GM06990 (cell line): ENCODE results near the gene NAV1.

Experiments
- DNase-seq: peaks from one replicate; pipeline ENCODE4 v3.0.0-alpha.2; 2011; ENCODE audit not compliant: insufficient read length; ENCODE audit errors: extremely low read depth
- H3K27me3 ChIP-seq: replicated peaks from 2 replicates; pipeline ENCODE4 v1.6.0; 2011; ENCODE audit warnings: low read length; ENCODE audit not compliant: control insufficient read depth, insufficient read depth
- H3K36me3 ChIP-seq: 2 replicates; pipeline ENCODE4 v1.5.1; 2011; ENCODE audit warnings: low read length; ENCODE audit not compliant: control insufficient read depth, insufficient read depth
- H3K4me3 ChIP-seq: replicated peaks from 2 replicates; pipeline ENCODE4 v1.5.1; 2011; ENCODE audit warnings: low read depth, mild to moderate bottlenecking, control low read depth, low read length
- CTCF ChIP-seq: IDR thresholded peaks from 2 replicates; pipeline ENCODE4 v1.5.1; 2011; ENCODE audit warnings: low read length, control low read depth, mild to moderate bottlenecking, inconsistent platforms; ENCODE audit not compliant: insufficient read depth, poor library complexity, severe bottlenecking

The NAV1 gene

GRCh38 chr1:201537467-201537866 lies 1.5 kb upstream of the NAV1 start:
- TF ChIP-seq CTCF: no peak
- DNase-seq: no peak
- Histone ChIP-seq H3K36me3 (no peaks in the 10 kb centered on the region), H3K4me3 (no peak overlapping the region), H3K27me3 (peaks cover 5% of the 10 kb centered on the region)

DNA sequence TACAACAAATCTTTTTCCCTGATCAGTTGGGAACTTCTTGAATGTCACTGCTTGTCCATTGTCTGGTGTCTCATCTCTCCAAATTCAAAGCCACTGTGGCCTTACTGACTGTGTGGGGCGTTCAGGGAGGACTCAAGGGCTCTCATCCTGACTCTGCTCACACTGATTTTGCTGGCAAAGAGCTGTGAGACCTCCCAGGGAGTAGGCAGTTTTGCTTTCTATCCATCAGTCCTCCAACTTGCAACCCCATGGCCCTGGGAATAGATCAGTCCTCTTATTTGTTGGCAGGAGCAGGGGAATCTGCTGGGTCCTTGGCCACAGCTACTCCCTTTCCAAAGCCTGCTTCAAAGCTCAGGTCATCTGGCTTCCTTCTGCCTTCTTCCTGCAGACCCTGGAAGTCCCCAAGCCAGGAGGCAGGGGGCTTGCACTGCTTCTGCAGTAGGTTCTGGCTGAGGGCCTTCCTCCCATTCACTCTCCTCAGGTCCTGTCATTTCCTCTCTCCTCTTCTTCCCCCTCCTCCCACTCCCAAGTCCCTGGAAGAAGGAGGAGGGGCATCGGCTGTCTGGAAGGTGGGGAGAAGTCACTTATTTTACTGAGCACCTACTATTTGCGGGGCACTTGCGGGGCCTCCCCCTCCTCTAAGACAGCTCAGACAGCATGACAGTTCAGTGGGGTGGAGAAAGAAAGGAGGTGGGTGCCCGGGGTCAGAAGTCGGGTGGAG lies 876 bp upstream of the NAV1 start:
- DNase-seq: no peak
- peaks cover 5% of the 10 kb centered on the region for H3K27me3 ChIP-seq
- H3K4me3 ChIP-seq: peak overlapping the region; percentile 50; the same call in 1 of the 2 replicates
- no peak for TF ChIP-seq CTCF
- H3K36me3 ChIP-seq: no peaks in the 10 kb centered on the region

DNA sequence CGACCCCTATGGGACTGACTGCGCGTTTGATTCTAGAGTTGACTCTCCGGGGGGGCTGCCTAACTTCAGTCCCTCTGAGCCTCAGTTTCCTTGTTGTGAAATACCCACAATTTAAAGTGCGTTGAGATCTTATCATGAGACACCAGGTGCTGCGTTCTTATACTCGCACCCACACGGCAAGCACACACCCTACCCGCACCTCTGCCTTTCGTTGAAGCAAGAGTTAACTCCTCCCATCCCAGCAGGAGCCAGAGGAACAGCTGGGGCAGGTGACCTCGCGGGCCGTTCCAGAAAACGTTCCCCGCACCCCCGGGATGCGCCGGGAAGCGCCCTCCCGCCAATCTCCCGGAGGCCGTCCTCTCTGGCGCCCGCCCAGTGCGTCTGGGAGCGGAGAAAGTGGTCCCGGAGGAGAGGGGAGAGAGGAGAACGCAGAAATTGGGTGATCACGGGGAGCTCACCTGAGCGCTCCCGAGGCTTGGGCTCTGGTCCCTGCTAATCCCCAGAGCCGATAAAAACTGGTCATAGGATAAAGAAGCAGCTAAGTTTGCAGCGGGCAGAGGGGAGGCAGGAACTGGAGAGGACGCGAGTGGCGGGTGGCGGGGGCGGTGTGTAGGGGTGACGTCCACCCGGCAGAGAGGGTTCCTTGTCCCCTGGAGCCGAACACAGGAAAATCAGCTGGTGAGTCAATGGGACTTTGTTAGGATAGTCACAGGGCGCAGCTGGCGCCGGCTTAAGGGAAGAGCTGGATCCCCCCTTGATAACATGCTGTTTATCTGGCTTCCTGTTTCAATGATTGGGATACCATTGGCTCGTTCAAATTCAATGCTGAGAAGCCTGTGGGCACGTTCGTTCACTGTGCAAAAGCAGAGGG lies 869 bp downstream of the NAV1 start:
- Histone ChIP-seq H3K27me3 (peaks cover 5% of the 10 kb centered on the region), H3K36me3 (no peaks in the 10 kb centered on the region), H3K4me3 (peak overlapping the region; percentile 50)
- DNase-seq: no peak
- TF ChIP-seq CTCF: no peak

GRCh38 chr1:201540846-201541735 lies 2.2 kb downstream of the NAV1 start:
- H3K36me3 ChIP-seq: no peaks in the 10 kb centered on the region
- H3K27me3 ChIP-seq: peaks cover 5% of the 10 kb centered on the region
- H3K4me3 ChIP-seq: no peak overlapping the region
- no peak for TF ChIP-seq CTCF
- no peak for DNase-seq

DNA sequence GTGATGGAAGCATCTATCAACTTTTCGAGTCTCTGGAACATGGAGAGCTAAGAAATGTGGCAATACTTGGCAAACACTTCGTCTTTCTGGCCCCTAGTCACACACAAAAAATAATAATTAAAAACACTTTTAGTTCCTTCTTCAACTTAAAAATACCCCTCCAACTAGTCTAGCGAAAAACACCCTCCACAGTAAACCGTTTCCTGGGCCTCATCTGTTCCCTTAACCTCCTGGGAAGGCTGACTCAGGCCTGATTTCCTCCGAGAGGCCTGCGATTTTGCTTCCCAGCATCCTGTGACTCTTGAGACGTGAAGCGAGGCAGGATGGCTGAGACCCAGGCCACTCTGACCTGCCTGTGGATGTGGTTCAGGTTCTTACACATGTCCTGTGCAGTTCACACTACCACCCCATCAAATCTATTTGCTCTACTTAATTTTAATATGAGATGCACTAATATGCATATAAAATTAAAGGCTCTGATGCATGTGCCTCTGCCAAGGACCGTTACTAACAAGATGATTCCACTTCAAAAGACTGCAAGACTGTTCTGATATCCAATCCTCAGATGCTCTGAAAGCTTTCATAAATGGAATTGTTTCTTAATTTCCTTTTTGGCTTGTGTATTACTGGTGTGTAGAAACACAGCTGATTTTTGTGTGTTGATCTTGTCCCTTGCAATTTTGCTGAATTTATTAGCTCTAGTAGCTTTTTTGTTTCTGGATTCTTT lies 3.5 kb downstream of the NAV1 start:
- no peak for TF ChIP-seq CTCF
- H3K4me3 ChIP-seq: no peak overlapping the region
- no peak for DNase-seq
- H3K27me3 ChIP-seq: peaks cover 5% of the 10 kb centered on the region
- no peaks in the 10 kb centered on the region for H3K36me3 ChIP-seq
